ENCODE data around the gene MDM2.

- TF ChIP-seq REST (IDR thresholded peaks at IDR 0.05; ENCODE audit: low read depth, low read length) (no peak), CTCF (IDR thresholded peaks at IDR 0.05) (no peak), YY1 (IDR thresholded peaks at IDR 0.05; ENCODE audit: low read depth) (no peak), MEF2A (IDR thresholded peaks at IDR 0.05; ENCODE audit: borderline replicate concordance, low read depth) (no peak), POLR2AphosphoS5 (IDR thresholded peaks at IDR 0.05; ENCODE audit: low read depth, low read length) (no peak), USF2 (IDR thresholded peaks at IDR 0.05; ENCODE audit: borderline replicate concordance, low read depth, low read length) (no peak), EP300 (IDR thresholded peaks at IDR 0.05; ENCODE audit: borderline replicate concordance in 1 of 2, low read depth in 1 of 2, low read length in 1 of 2) (no peak), TAF1 (IDR thresholded peaks at IDR 0.05; ENCODE audit: borderline replicate concordance, low read depth, low read length) (no peak), ELF1 (IDR thresholded peaks at IDR 0.05) (no peak), FOSL2 (IDR thresholded peaks at IDR 0.05; ENCODE audit: borderline replicate concordance, low read depth) (no peak), RCOR1 (IDR thresholded peaks at IDR 0.05; ENCODE audit: low read length) (no peak), JUND (IDR thresholded peaks at IDR 0.05) (no peak), RFX5 (IDR thresholded peaks at IDR 0.05; ENCODE audit: low read length) (no peak)
Observed at GRCh38 chr12:68842123-68842522, 34.1 kb downstream of the MDM2 start.

All from SK-N-SH (cell line).